ENCODE results near the gene MAP2K6.

DNA sequence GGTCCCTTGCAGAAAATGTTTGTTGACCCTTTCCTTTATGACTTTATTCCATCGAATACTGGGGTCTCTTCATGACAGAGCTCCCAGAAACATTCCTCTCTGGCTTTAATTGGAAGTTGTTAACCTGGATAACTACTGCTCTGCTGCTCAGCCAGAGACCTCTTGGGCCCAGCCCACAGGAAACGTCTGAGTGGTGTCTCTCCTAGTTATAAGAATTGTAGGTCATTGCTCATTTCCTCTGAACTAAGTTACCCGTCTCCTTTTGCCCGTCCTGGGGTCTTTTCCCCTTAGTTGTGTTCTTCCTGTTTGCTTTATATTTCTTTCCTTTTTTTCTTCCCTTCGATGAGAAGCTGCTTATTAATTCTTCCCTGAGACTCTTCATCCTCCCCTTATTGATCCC, 9.0 kb downstream of the MAP2K6 start:
- TF ChIP-seq, protein P1, sequence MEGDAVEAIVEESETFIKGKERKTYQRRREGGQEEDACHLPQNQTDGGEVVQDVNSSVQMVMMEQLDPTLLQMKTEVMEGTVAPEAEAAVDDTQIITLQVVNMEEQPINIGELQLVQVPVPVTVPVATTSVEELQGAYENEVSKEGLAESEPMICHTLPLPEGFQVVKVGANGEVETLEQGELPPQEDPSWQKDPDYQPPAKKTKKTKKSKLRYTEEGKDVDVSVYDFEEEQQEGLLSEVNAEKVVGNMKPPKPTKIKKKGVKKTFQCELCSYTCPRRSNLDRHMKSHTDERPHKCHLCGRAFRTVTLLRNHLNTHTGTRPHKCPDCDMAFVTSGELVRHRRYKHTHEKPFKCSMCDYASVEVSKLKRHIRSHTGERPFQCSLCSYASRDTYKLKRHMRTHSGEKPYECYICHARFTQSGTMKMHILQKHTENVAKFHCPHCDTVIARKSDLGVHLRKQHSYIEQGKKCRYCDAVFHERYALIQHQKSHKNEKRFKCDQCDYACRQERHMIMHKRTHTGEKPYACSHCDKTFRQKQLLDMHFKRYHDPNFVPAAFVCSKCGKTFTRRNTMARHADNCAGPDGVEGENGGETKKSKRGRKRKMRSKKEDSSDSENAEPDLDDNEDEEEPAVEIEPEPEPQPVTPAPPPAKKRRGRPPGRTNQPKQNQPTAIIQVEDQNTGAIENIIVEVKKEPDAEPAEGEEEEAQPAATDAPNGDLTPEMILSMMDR (IDR thresholded peaks at IDR 0.05), result no peak
- TF ChIP-seq POLR2A (IDR thresholded peaks at IDR 0.05), result no peak
